ENCODE results near the gene FBXO8. TPM values are rescaled to one million over a fixed set of nuclear protein-coding genes. Genes with fewer than 3 reads are reported as not detected.

The FBXO8 gene
- total and polyA plus RNA-seq, 2 of the 4 experiments (the other 2 are of a cell fraction), result 11.3 to 25.6 TPM

- Histone ChIP-seq H2AK9ac (replicated peaks; ENCODE audit: low read depth, low read length, poor library complexity) (no peak overlapping the region), H2BK15ac (ENCODE audit: low read depth, low read length) (no peak overlapping the region), H2AK5ac (ENCODE audit: low read depth, low read length) (no peak overlapping the region), H3K9me3 (ENCODE audit: control insufficient read depth, insufficient read depth, low read length) (no peaks in the 10 kb centered on the region), H4K91ac (ENCODE audit: insufficient read depth, low read depth, low read length) (no peak overlapping the region), H3K4ac (ENCODE audit: low read depth, low read length) (no peak overlapping the region), H3K79me1 (ENCODE audit: low read depth in 1 of 2, low read length in 2 of 2) (peaks cover 5 to 9% of the 10 kb centered on the region in 2 experiments), H4K5ac (ENCODE audit: low read depth, low read length) (no peak overlapping the region), H2BK120ac (ENCODE audit: low read depth, low read length) (no peak overlapping the region), H4K8ac (ENCODE audit: low read depth in 2 of 2, low read length in 2 of 2) (no peak overlapping the region), H3K27me3 (ENCODE audit: control insufficient read depth, insufficient read depth, low read length) (no peaks in the 10 kb centered on the region), H3K9ac (ENCODE audit: low read depth, low read length) (no peak overlapping the region), H3K4me1 (ENCODE audit: control insufficient read depth, insufficient read depth, low read length) (no peaks in the 10 kb centered on the region), H3K4me3 (ENCODE audit: insufficient read depth, low read depth, low read length) (no peak overlapping the region), H3K4me2 (ENCODE audit: low read depth, low read length) (no peak overlapping the region), H3K27ac (ENCODE audit: insufficient read depth, low read length) (no peak overlapping the region), H2BK20ac (ENCODE audit: low read depth, low read length) (no peak overlapping the region), H3K14ac (replicated peaks; ENCODE audit: low read depth, low read length) (no peak overlapping the region), H3K18ac (ENCODE audit: low read depth, low read length) (no peak overlapping the region), H3K23ac (ENCODE audit: low read depth, low read length) (no peak overlapping the region), H4K20me1 (ENCODE audit: insufficient read depth, low read length) (no peaks in the 10 kb centered on the region), H2BK5ac (ENCODE audit: low read depth, low read length, poor library complexity, severe bottlenecking) (no peak overlapping the region), H2AFZ (replicated peaks; ENCODE audit: low read length, poor library complexity) (no peak overlapping the region), H3K56ac (ENCODE audit: extremely low read depth, insufficient read depth, low read length) (no peak overlapping the region), H3K36me3 (ENCODE audit: control insufficient read depth, insufficient read depth, low read length) (peaks cover 2% of the 10 kb centered on the region; the same call in 1 of the 2 replicates), H3K9me1 (ENCODE audit: insufficient read depth, low read length) (0 out of 2 replicates have a peak, but pooled peaks cover 3% of the 10 kb centered on the region)
- TF ChIP-seq BHLHE40 (IDR thresholded peaks at IDR 0.05; ENCODE audit: low read depth, low read length), result no peak
- no peak for TF ChIP-seq NFE2L2 (IDR thresholded peaks at IDR 0.05; ENCODE audit: low read depth, low read length)
- TF ChIP-seq CEBPB (IDR thresholded peaks at IDR 0.05; ENCODE audit: low read depth, low read length), result no peak
- TF ChIP-seq, protein P1, sequence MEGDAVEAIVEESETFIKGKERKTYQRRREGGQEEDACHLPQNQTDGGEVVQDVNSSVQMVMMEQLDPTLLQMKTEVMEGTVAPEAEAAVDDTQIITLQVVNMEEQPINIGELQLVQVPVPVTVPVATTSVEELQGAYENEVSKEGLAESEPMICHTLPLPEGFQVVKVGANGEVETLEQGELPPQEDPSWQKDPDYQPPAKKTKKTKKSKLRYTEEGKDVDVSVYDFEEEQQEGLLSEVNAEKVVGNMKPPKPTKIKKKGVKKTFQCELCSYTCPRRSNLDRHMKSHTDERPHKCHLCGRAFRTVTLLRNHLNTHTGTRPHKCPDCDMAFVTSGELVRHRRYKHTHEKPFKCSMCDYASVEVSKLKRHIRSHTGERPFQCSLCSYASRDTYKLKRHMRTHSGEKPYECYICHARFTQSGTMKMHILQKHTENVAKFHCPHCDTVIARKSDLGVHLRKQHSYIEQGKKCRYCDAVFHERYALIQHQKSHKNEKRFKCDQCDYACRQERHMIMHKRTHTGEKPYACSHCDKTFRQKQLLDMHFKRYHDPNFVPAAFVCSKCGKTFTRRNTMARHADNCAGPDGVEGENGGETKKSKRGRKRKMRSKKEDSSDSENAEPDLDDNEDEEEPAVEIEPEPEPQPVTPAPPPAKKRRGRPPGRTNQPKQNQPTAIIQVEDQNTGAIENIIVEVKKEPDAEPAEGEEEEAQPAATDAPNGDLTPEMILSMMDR (conservative IDR thresholded peaks at IDR 0.05; ENCODE audit: low read depth, low read length), result no peak
- TF ChIP-seq USF2 (IDR thresholded peaks at IDR 0.05; ENCODE audit: low read depth, low read length), result no peak
- TF ChIP-seq FOS (IDR thresholded peaks at IDR 0.05; ENCODE audit: low read depth, low read length), result no peak
- no peak for TF ChIP-seq MAZ (IDR thresholded peaks at IDR 0.05; ENCODE audit: borderline replicate concordance, low read depth, low read length)
- TF ChIP-seq RCOR1 (IDR thresholded peaks at IDR 0.05; ENCODE audit: insufficient replicate concordance, low read length), result no peak
- no peak for TF ChIP-seq CHD1 (IDR thresholded peaks at IDR 0.05; ENCODE audit: low read depth, low read length)
- no peak for TF ChIP-seq RFX5 (IDR thresholded peaks at IDR 0.05; ENCODE audit: low read depth, low read length)
- no peak for TF ChIP-seq MAFK (IDR thresholded peaks at IDR 0.05; ENCODE audit: low read depth, low read length)
- TF ChIP-seq MXI1 (IDR thresholded peaks at IDR 0.05; ENCODE audit: borderline replicate concordance, low read depth, low read length), result no peak
- TF ChIP-seq, protein P2, sequence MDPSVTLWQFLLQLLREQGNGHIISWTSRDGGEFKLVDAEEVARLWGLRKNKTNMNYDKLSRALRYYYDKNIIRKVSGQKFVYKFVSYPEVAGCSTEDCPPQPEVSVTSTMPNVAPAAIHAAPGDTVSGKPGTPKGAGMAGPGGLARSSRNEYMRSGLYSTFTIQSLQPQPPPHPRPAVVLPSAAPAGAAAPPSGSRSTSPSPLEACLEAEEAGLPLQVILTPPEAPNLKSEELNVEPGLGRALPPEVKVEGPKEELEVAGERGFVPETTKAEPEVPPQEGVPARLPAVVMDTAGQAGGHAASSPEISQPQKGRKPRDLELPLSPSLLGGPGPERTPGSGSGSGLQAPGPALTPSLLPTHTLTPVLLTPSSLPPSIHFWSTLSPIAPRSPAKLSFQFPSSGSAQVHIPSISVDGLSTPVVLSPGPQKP (IDR thresholded peaks at IDR 0.05; ENCODE audit: borderline replicate concordance, low read depth, low read length), result no peak
- no peak for TF ChIP-seq RAD21 (IDR thresholded peaks at IDR 0.05; ENCODE audit: low read length)
- no peak for TF ChIP-seq POLR2A (IDR thresholded peaks at IDR 0.05; ENCODE audit: low read depth, low read length)
- TF ChIP-seq SMC3 (IDR thresholded peaks at IDR 0.05; ENCODE audit: low read depth, low read length), result no peak
- POLR2A ChIA-PET (ENCODE audit: unreplicated experiment), result no interaction called here
- dilution Hi-C loops (cut with HindIII; ENCODE audit: low sequenced_read_pairs, unreplicated experiment) (no loop called here), intact Hi-C loops (cut with micrococcal nuclease) (no loop called here), in situ Hi-C loops (cut with MboI; ENCODE audit: low sequenced_read_pairs) (no loop called here)
- WGBS, 2 experiments (ENCODE audit: extremely low coverage in 2 of 2, insufficient read length in 1 of 2), result no CpG with 5 or more reads among the region's 3 CpGs
- CTCF ChIA-PET, result interaction anchor here (0.6 kb wide), 1 partner anchor 123 kb away, joined by 3 read pairs; no protein-coding TSS in a partner anchor
- no peak for DNase-seq
- BruUV-seq (replicated peaks), result no TSS peak
- no peak for ATAC-seq (ENCODE audit: low read depth)
Observed at GRCh38 chr4:174263445-174263736, 20.1 kb downstream of the FBXO8 start.
